WTC11 (cell line): Measurements from ENCODE around the gene CD68. TPM values are rescaled to one million over a fixed set of nuclear protein-coding genes. Genes with fewer than 3 reads are reported as not detected.

Source experiments
- ATAC-seq: fragments of 200-7000 bp; cut with Tn5 transposase; 2 replicates; pipeline ENCODE4 v1.10.0; 2021; ENCODE audit warnings: mild to moderate bottlenecking, moderate library complexity
- CTCF ChIA-PET: fragments of 300-600 bp; sonication (Branson Sonifier 250); formaldehyde crosslinking; loops from one replicate; lab custom pipeline; 2021; ENCODE audit warnings: antibody characterized with exemption; lab: Charles Lee
- POLR2A ChIA-PET: fragments of 350-600 bp; sonication (Branson Sonifier 250); formaldehyde crosslinking; loops from one replicate; lab custom pipeline; 2021; ENCODE audit warnings: antibody characterized with exemption; lab: Charles Lee
- DNase-seq: peaks from one replicate; pipeline ENCODE4 v3.0.0; 2021; ENCODE audit warnings: low spot score
- H3K27ac Mint-ChIP-seq: 2 replicates; pipeline ENCODE4 v1.8.0; 2021; ENCODE audit warnings: mixed read lengths
- H3K27me3 Mint-ChIP-seq: 2 replicates; pipeline ENCODE4 v1.8.0; 2021; ENCODE audit warnings: low read depth, mild to moderate bottlenecking, moderate library complexity, mixed read lengths
- H3K36me3 Mint-ChIP-seq: 2 replicates; pipeline ENCODE4 v1.8.0; 2021; ENCODE audit warnings: mixed read lengths
- H3K4me1 Mint-ChIP-seq: 2 replicates; pipeline ENCODE4 v1.8.0; 2022; ENCODE audit warnings: mixed read lengths
- H3K4me3 Mint-ChIP-seq: 2 replicates; pipeline ENCODE4 v1.8.0; 2021; ENCODE audit warnings: mild to moderate bottlenecking, moderate library complexity, mixed read lengths
- H3K9me3 Mint-ChIP-seq: 2 replicates; pipeline ENCODE4 v1.8.0; 2021; ENCODE audit warnings: mixed read lengths
- AFF4 ChIP-seq: sonication (generic); formaldehyde crosslinking; IDR thresholded peaks from 2 replicates; pipeline ENCODE4 v1.8.1; 2023; ENCODE audit warnings: mild to moderate bottlenecking, missing genetic modification reagents, borderline replicate concordance
- ATF1 ChIP-seq: sonication (generic); formaldehyde crosslinking; IDR thresholded peaks from 2 replicates; pipeline ENCODE4 v1.8.1; 2023; ENCODE audit warnings: mild to moderate bottlenecking, moderate library complexity, missing genetic modification reagents
- CREM ChIP-seq: sonication (generic); formaldehyde crosslinking; IDR thresholded peaks from 2 replicates; pipeline ENCODE4 v1.8.1; 2022; ENCODE audit warnings: mild to moderate bottlenecking, missing genetic modification reagents, moderate library complexity
- ESRRA ChIP-seq: sonication (generic); formaldehyde crosslinking; IDR thresholded peaks from 2 replicates; pipeline ENCODE4 v1.8.1; 2022; ENCODE audit warnings: mild to moderate bottlenecking, missing genetic modification reagents, borderline replicate concordance
- FOXP4 ChIP-seq: sonication (generic); formaldehyde crosslinking; IDR thresholded peaks from 2 replicates; pipeline ENCODE4 v1.8.0; 2022; ENCODE audit warnings: mild to moderate bottlenecking, missing genetic modification reagents
- JAZF1 ChIP-seq: fragments of 250-450 bp; sonication (Bioruptor Pico); IDR thresholded peaks from 2 replicates; pipeline ENCODE4 v1.9.0; 2021; ENCODE audit warnings: moderate library complexity, mild to moderate bottlenecking, inconsistent platforms
- JUN ChIP-seq: sonication (generic); formaldehyde crosslinking; IDR thresholded peaks from 2 replicates; pipeline ENCODE4 v1.8.0; 2023; ENCODE audit warnings: mild to moderate bottlenecking, missing genetic modification reagents
- MAX ChIP-seq: sonication (generic); formaldehyde crosslinking; IDR thresholded peaks from 2 replicates; pipeline ENCODE4 v1.8.0; 2022; ENCODE audit warnings: mild to moderate bottlenecking, missing genetic modification reagents
- MYBL2 ChIP-seq: sonication (generic); formaldehyde crosslinking; IDR thresholded peaks from 2 replicates; pipeline ENCODE4 v1.8.1; 2023; ENCODE audit warnings: mild to moderate bottlenecking, moderate library complexity, missing genetic modification reagents
- NR2C2 ChIP-seq: sonication (generic); formaldehyde crosslinking; IDR thresholded peaks from 2 replicates; pipeline ENCODE4 v1.8.0; 2022; ENCODE audit warnings: mild to moderate bottlenecking, missing genetic modification reagents
- RELA ChIP-seq: sonication (generic); formaldehyde crosslinking; IDR thresholded peaks from 2 replicates; pipeline ENCODE4 v1.8.1; 2022; ENCODE audit warnings: missing genetic modification reagents, mild to moderate bottlenecking, borderline replicate concordance
- SMAD4 ChIP-seq: sonication (generic); formaldehyde crosslinking; IDR thresholded peaks from 2 replicates; pipeline ENCODE4 v1.8.0; 2022; ENCODE audit warnings: mild to moderate bottlenecking, missing genetic modification reagents
- STAT6 ChIP-seq: sonication (generic); formaldehyde crosslinking; conservative IDR thresholded peaks from 2 replicates; pipeline ENCODE4 v1.8.1; 2023; ENCODE audit warnings: mild to moderate bottlenecking, low read depth, missing genetic modification reagents, moderate library complexity
- TEAD1 ChIP-seq: sonication (generic); formaldehyde crosslinking; IDR thresholded peaks from 2 replicates; pipeline ENCODE4 v1.8.0; 2022; ENCODE audit warnings: mild to moderate bottlenecking, missing genetic modification reagents
- ZMAT4 ChIP-seq: fragments of 250-450 bp; sonication (Bioruptor Pico); IDR thresholded peaks from 2 replicates; pipeline ENCODE4 v1.9.0; 2021; ENCODE audit warnings: mild to moderate bottlenecking
- ZNF121 ChIP-seq: sonication (generic); formaldehyde crosslinking; IDR thresholded peaks from 2 replicates; pipeline ENCODE4 v1.8.0; 2023; ENCODE audit warnings: missing genetic modification reagents
- ZNF219 ChIP-seq: sonication (generic); formaldehyde crosslinking; IDR thresholded peaks from 2 replicates; pipeline ENCODE4 v1.8.0; 2023; ENCODE audit warnings: missing genetic modification reagents, mild to moderate bottlenecking, borderline replicate concordance
- ZNF232 ChIP-seq: sonication (generic); formaldehyde crosslinking; IDR thresholded peaks from 2 replicates; pipeline ENCODE4 v1.8.0; 2022; ENCODE audit warnings: mild to moderate bottlenecking, missing genetic modification reagents
- ZNF416 ChIP-seq: fragments of 250-450 bp; sonication (Bioruptor Pico); IDR thresholded peaks from 2 replicates; pipeline ENCODE4 v1.9.0; 2021; ENCODE audit warnings: mild to moderate bottlenecking, inconsistent platforms
- ZNF512 ChIP-seq: sonication (generic); formaldehyde crosslinking; IDR thresholded peaks from 2 replicates; pipeline ENCODE4 v1.8.1; 2022; ENCODE audit warnings: missing genetic modification reagents, borderline replicate concordance
- total RNA-seq: library from RNA; stranded (reverse); gene quantifications from 3 replicates; pipeline ENCODE4 v1.2.3, GENCODE V29; 2021

Gene CD68
- total RNA-seq, 1 experiment from 2014 or later, result 0.72 TPM

GRCh38 chr17:7561589-7562207 is 17.7 kb upstream of the CD68 start, which contains the start of gene SENP3 (continued):
- TF ChIP-seq ZNF232, result no peak
- TF ChIP-seq NR2C2 (CRISPR knock-in tag), result no peak
- no peak for TF ChIP-seq MYBL2 (CRISPR knock-in tag)
- no peak; the same call in 1 of the 2 replicates for TF ChIP-seq MAX (CRISPR knock-in tag)
- TF ChIP-seq ZNF416 (CRISPR knock-in tag), result 0 out of 2 replicates have a peak, but pooled peaks have one; percentile 16
- no peak for TF ChIP-seq ZNF121
- no peak for TF ChIP-seq ATF1 (CRISPR knock-in tag)
- TF ChIP-seq TEAD1 (CRISPR knock-in tag), result no peak
- peak; percentile 94 for TF ChIP-seq CREM (CRISPR knock-in tag)
- TF ChIP-seq SMAD4 (CRISPR knock-in tag), result no peak
- TF ChIP-seq JUN (CRISPR knock-in tag), result no peak
- TF ChIP-seq STAT6 (CRISPR knock-in tag), result no peak
- no peak for TF ChIP-seq ZNF219 (CRISPR knock-in tag)

GRCh38 chr17:7562208-7562605 is 17.2 kb upstream of the CD68 start:
- ChIA-PET CTCF (interaction anchor here (1.0 to 3.6 kb wide), 6 partner anchors 10 to 206 kb away, joined by 3 to 79 read pairs (median 16); partner anchors contain the start of genes TMEM102, TMEM256, TP53 and WRAP53), POLR2A (interaction anchor here (1.0 to 1.4 kb wide), 3 partner anchors 9 to 27 kb away, joined by 3 to 4 read pairs (median 3); partner anchors contain the start of genes MPDU1 and SOX15)
- Mint-ChIP-seq H3K27ac (peak overlapping the region; percentile 87), H3K27me3 (no peaks in the 10 kb centered on the region), H3K9me3 (no peaks in the 10 kb centered on the region), H3K36me3 (peaks cover 30% of the 10 kb centered on the region), H3K4me3 (peak overlapping the region; percentile 94), H3K4me1 (peaks cover 45% of the 10 kb centered on the region)
- no peak for ATAC-seq
- no peak for DNase-seq
- TF ChIP-seq RELA (CRISPR knock-in tag) (0 out of 2 replicates have a peak, but pooled peaks have one; percentile 55), ZNF121 (no peak)

- ChIA-PET CTCF (interaction anchor here (3.5 kb wide), 1 partner anchor 124 kb away, joined by 29 read pairs; the partner anchor contains the start of genes TP53 and WRAP53), POLR2A (no interaction called here)
- DNase-seq, result no peak
- peak overlapping the region; percentile 94 for H3K4me3 Mint-ChIP-seq
- no peaks in the 10 kb centered on the region for H3K9me3 Mint-ChIP-seq
- peaks cover 36% of the 10 kb centered on the region for H3K36me3 Mint-ChIP-seq
- no peaks in the 10 kb centered on the region for H3K27me3 Mint-ChIP-seq
- ATAC-seq, result no peak
- H3K27ac Mint-ChIP-seq, result no peak overlapping the region
- peaks cover 34% of the 10 kb centered on the region for H3K4me1 Mint-ChIP-seq
- TF ChIP-seq AFF4 (CRISPR knock-in tag) (no peak), JAZF1 (CRISPR knock-in tag) (no peak), ZNF512 (no peak), ZNF416 (CRISPR knock-in tag) (no peak), ZMAT4 (no peak), SMAD4 (CRISPR knock-in tag) (no peak), ZNF121 (no peak), ESRRA (CRISPR knock-in tag) (no peak), FOXP4 (CRISPR knock-in tag) (no peak)
Observed at GRCh38 chr17:7563115-7563869, 16.1 kb upstream of the CD68 start.
